Measurements from ENCODE around the gene AMHR2. TPM values are rescaled to one million over a fixed set of nuclear protein-coding genes. Genes with fewer than 3 reads are reported as not detected.

Gene AMHR2
- polyA plus RNA-seq, 3 donors, result not detected

- WGBS (ENCODE audit: insufficient coverage), result 93% methylated on average over 2 of the region's 7 CpGs
- Histone ChIP-seq H3K9ac (ENCODE audit: insufficient read depth, low read length, poor library complexity, severe bottlenecking) (no peak overlapping the region), H3K79me2 (ENCODE audit: insufficient read depth, low read length) (peaks cover 89% of the 10 kb centered on the region), H3K4me3 (replicated peaks in 1 of 3; ENCODE audit: low read depth in 2 of 3, low read length in 3 of 3) (no peak overlapping the region), H3K4me2 (replicated peaks; ENCODE audit: extremely low read depth, low read length, poor library complexity, severe bottlenecking) (no peak overlapping the region), H3K9me3 (replicated peaks in 1 of 2; ENCODE audit: control insufficient read depth in 1 of 2, insufficient read depth in 1 of 2, low read length in 2 of 2) (no peaks in the 10 kb centered on the region), H3K27me3 (ENCODE audit: control insufficient read depth in 2 of 2, insufficient read depth in 2 of 2, low read length in 2 of 2) (no peaks in the 10 kb centered on the region), H3K4me1 (ENCODE audit: control insufficient read depth in 1 of 2, insufficient read depth in 2 of 2, low read length in 2 of 2) (no peaks in the 10 kb centered on the region), H4K20me1 (ENCODE audit: insufficient read depth, low read length) (peaks cover 95% of the 10 kb centered on the region), H3K27ac (ENCODE audit: low read depth in 1 of 2, low read length in 2 of 2) (no peak overlapping the region), H2AFZ (ENCODE audit: insufficient read depth, low read depth, low read length, poor library complexity, severe bottlenecking) (no peak overlapping the region), H3K36me3 (replicated peaks in 1 of 2; ENCODE audit: control insufficient read depth in 1 of 2, insufficient read depth in 2 of 2, low read length in 2 of 2) (peaks cover 41 to 94% of the 10 kb centered on the region in 2 donors)
- no peak for TF ChIP-seq CTCF (IDR thresholded peaks at IDR 0.05)
- no peak for DNase-seq
- intact Hi-C loops (cut with micrococcal nuclease), result no loop called here
- H3K27ac Mint-ChIP-seq, result peak overlapping the region in 2 of 7 donors; percentile 46 to 68
- H3K4me3 Mint-ChIP-seq, result no peak overlapping the region
- no peaks in the 10 kb centered on the region for H3K4me1 Mint-ChIP-seq
- H3K36me3 Mint-ChIP-seq, result peaks cover 36 to 82% of the 10 kb centered on the region in 2 donors
- no peaks in the 10 kb centered on the region for H3K9me3 Mint-ChIP-seq
- peaks cover 0 to 2% (median 1%) of the 10 kb centered on the region in 3 donors for H3K27me3 Mint-ChIP-seq (ENCODE audit: low read depth in 3 of 3)
Observed at GRCh38 chr12:53402871-53403270, 20.8 kb upstream of the AMHR2 start.

- H3K4me2 ChIP-seq (replicated peaks; ENCODE audit: extremely low read depth, low read length, poor library complexity, severe bottlenecking), result no peak overlapping the region
- H3K4me1 ChIP-seq (ENCODE audit: control insufficient read depth in 1 of 2, insufficient read depth in 2 of 2, low read length in 2 of 2), result no peaks in the 10 kb centered on the region
- no peaks in the 10 kb centered on the region for H3K27me3 Mint-ChIP-seq (ENCODE audit: low read depth in 3 of 3)
- H3K36me3 Mint-ChIP-seq, result peaks cover 60 to 85% of the 10 kb centered on the region in 2 donors
- intact Hi-C loops (cut with micrococcal nuclease), result no loop called here
- no peak for TF ChIP-seq CTCF (IDR thresholded peaks at IDR 0.05)
- H3K4me3 ChIP-seq (replicated peaks in 1 of 3; ENCODE audit: low read depth in 2 of 3, low read length in 3 of 3), result no peak overlapping the region
- H3K27me3 ChIP-seq (ENCODE audit: control insufficient read depth in 2 of 2, insufficient read depth in 2 of 2, low read length in 2 of 2), result no peaks in the 10 kb centered on the region
- WGBS (ENCODE audit: insufficient coverage), result 100% methylated on average over 1 of the region's 5 CpGs
- H3K9me3 ChIP-seq (replicated peaks in 1 of 2; ENCODE audit: control insufficient read depth in 1 of 2, insufficient read depth in 1 of 2, low read length in 2 of 2), result no peaks in the 10 kb centered on the region
- peaks cover 60 to 82% of the 10 kb centered on the region in 2 donors for H3K36me3 ChIP-seq (replicated peaks in 1 of 2; ENCODE audit: control insufficient read depth in 1 of 2, insufficient read depth in 2 of 2, low read length in 2 of 2)
- H3K27ac ChIP-seq (ENCODE audit: low read depth in 1 of 2, low read length in 2 of 2), result no peak overlapping the region
- no peak overlapping the region for H2AFZ ChIP-seq (ENCODE audit: insufficient read depth, low read depth, low read length, poor library complexity, severe bottlenecking)
- H3K4me3 Mint-ChIP-seq, result no peak overlapping the region
- H3K27ac Mint-ChIP-seq, result peak overlapping the region in 2 of 7 donors; percentile 34 to 37
- no peak for DNase-seq
- H3K9me3 Mint-ChIP-seq, result no peaks in the 10 kb centered on the region
- H3K9ac ChIP-seq (ENCODE audit: insufficient read depth, low read length, poor library complexity, severe bottlenecking), result no peak overlapping the region
- H3K79me2 ChIP-seq (ENCODE audit: insufficient read depth, low read length), result peaks cover 11% of the 10 kb centered on the region
- H3K4me1 Mint-ChIP-seq, result peaks cover 21% of the 10 kb centered on the region
- H4K20me1 ChIP-seq (ENCODE audit: insufficient read depth, low read length), result peaks cover 70% of the 10 kb centered on the region
Observed at GRCh38 chr12:53410951-53411350, 12.7 kb upstream of the AMHR2 start.

All from CD14-positive monocyte (primary cell).